ENCODE results near the gene WDFY4.

DNA sequence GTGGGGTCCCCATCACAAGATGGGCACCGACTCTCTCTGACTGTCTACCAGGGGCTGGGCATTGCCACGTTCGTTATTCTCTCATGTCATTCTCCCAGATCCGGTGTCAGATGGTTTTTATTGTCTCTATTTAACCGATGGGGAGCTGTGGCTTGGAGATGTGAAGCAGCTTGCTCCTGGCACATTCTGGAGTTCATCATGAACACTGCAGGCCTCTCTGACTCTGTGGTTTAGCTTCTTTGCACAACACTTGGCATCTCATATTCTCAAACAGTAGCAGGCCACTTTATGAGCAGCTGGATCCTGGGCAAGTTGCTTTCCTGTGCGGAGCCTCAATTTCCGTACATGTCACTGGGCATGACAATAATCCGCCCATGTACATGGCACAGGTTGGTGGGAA, 135.1 kb downstream of the WDFY4 start:
- TF ChIP-seq, protein P1, sequence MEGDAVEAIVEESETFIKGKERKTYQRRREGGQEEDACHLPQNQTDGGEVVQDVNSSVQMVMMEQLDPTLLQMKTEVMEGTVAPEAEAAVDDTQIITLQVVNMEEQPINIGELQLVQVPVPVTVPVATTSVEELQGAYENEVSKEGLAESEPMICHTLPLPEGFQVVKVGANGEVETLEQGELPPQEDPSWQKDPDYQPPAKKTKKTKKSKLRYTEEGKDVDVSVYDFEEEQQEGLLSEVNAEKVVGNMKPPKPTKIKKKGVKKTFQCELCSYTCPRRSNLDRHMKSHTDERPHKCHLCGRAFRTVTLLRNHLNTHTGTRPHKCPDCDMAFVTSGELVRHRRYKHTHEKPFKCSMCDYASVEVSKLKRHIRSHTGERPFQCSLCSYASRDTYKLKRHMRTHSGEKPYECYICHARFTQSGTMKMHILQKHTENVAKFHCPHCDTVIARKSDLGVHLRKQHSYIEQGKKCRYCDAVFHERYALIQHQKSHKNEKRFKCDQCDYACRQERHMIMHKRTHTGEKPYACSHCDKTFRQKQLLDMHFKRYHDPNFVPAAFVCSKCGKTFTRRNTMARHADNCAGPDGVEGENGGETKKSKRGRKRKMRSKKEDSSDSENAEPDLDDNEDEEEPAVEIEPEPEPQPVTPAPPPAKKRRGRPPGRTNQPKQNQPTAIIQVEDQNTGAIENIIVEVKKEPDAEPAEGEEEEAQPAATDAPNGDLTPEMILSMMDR (IDR thresholded peaks at IDR 0.05; ENCODE audit: poor library complexity, severe bottlenecking): no peak
- TF ChIP-seq SMC3 (conservative IDR thresholded peaks at IDR 0.05; ENCODE audit: poor library complexity) (no peak), EZH2 (IDR thresholded peaks at IDR 0.05; ENCODE audit: borderline replicate concordance, insufficient read depth, low read length, poor library complexity, severe bottlenecking) (no peak)
